ENCODE data around the gene RHBDL1.
"Not testable (repeated sequence)": the region's sequence is repeated elsewhere in the genome, so short reads cannot be mapped to it uniquely, and the experiment has no call there.

The RHBDL1 gene

DNA sequence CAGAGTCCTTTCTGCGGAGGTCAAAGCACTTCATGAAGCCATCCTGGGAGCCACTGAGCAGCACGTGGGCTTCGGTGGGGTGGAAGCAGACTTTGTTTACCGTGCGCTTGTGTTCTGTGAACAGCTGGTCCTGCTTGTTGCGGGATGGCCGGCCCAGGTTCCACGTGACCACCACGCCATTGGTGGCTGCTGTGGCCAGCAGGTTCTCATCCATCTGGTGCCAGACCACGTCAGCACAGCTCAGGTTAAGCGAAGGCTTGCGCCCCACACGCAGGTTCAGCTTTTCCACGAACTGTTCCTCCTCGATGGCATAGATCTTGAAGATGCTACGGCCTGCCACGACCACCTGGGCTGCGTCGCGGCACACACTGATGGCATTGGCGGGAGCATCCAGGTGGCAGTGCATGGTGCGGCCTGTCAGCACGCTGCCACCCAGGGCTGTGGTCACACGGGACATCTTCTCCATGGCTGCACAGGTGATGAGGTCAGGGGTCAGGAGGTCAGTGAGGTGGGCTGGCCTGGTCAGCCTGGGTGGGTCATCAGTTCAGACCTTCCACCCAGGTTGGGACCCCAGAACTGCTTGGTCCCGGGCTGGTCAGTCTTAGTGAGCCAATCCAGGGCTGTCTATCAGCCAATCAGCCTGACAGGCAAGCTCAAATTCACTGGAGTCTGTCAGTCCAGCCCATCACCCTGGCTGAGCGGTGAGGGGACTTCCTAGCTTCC, 13.9 kb downstream of the RHBDL1 start:
- DNase-seq: no peak

DNA sequence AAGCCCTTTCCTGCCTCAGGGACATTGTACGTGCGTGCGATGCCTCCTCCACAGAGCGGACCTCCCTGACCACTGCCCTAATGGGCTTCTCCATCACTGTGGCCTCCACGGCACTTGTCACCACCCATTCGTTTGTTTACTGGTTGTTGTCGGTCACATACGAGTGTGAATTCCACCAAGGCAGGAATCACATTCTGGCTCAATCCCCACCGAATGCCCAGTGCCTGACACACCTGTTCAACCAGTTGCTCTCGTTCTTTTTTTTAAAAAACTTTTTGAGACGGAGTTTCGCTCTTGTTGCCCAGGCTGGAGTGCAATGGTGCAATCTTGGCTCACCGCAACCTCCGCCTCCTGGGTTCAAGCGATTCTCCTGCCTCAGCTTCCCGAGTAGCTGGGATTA, 15.8 kb downstream of the RHBDL1 start:
- DNase-seq: not testable (repeated sequence)

DNA sequence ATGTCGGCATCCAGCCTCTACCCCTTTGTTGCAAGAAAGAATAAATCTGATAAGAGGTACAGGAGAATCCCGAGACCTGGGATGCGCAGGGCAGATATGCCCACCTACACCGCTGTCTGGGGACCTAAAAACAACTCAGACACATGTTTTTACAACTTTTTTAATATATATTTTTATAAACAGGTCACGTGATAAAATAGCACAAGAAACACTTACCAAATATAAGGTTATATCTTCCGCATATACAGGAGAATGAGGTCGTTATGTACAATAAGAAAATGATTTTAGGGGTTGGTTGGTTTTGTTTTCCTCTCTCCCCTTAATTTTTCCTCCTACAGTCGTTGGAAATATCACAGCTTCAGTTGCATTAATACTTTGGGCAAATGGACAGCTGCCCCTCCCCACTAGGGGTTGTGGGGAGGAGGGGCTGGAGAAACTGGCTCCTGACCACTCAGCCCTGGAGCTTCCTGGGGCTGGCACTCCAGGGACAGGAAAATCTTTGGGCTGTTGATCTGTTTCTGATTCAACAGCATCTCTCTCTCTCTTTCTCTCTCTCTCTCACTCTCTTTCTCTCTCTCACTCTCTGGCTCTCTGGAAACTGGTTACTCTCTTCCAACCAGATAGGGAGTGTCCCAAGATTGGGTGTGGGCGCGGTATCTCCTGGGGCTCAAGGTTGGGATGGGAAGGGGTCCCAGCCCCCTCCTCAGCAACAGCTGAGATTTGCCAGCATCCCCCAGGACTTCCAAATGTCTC, 17.1 kb downstream of the RHBDL1 start:
- DNase-seq: no peak

DNA sequence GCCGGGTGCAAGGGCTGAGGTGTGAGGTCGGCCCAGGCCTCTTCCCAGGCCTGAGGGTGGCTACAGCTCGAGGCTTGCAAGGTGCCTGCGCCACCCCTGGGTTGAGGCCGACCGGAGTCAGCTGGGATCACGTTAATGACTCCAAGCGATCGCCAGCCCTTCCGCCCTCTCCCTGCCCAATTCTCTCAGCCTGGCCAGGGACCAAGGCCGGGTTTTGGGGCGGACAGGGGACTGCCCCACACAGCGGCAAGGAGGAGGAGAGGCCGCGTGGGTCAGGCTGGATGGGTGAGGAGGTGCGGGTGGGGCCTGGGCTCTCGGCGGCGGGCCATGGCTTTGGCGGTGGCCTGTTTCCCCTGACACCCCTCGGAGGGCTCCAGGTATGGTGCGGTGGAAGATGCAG, 17.9 kb downstream of the RHBDL1 start:
- DNase-seq: no peak

DNA sequence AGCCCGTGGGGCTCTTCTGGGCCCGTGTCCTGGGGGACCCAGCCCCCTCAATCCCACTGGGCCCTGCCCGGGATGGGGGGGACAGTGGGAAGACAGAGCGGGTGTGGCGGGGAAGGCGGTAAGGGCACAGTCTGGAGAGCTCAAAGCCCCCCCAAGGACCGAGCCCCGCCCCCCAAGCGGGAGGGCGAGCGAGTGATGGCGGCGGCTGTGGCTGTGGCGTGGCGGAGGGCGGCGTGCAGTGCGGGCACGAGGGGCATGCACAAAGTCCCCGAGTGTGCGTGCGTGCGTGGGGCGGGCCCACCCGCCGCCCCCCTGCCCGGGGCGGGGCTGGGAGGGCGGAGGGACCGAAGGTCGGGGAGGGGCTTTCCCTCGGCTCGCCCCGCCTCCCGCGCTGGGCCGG, 18.3 kb downstream of the RHBDL1 start:
- no peak for DNase-seq

DNA sequence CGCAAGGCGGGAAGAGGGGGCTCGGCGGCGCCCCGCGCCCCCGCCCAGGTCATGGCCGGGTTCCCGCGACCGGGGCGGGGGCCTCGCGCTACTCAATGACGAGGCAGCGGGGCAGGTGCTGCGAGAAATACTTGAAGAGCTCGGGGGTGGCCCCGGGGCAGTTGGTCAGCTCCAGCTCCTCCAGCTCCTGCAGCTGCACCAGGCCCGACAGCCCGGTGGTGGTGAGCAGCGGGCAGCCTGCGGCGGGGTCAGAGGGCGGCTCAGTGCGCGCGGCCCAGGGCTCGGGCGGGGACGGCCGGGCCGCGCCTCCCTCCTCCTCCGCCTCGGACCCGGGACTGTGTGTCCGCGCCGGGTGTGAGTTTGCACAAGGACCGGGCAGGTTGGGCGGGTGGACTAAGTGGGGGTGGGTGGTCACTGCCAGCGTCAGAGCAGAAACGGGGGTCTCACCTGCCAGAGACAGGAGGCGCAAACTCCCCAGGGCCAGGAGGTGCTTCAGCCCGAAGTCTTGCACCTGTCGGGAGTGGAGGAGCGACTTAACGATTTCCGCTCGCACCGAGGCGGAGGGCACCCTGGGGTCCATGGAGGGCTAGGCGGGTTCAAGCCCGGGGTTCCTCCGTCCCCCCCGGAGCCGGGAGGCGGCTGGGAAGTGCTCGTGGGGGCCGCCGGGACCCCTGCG, 18.9 kb downstream of the RHBDL1 start:
- DNase-seq: no peak

DNA sequence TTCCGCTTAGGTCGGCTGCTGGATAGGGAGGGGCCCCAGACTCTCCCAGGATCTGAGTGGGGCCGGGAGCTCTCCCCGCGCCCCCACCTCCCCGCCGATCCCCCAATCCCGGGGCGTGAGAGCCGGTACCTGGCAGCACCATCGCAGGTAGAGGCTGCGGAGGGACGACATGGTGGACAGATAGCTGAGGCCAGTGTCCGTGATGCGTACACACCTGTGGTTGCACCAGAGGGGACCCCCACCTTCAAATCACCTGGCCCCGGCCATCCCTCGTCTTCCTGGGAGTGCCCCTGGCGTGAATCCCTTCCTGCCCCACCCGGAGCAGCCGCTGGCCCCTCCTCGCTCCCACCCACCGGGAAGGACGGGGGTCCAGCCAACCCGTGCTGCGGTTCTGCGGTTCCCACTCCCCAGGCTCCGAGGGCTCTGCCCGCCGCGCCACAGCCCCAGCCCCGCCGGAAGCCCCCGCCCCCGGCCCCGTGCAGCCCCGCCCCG, 19.4 kb downstream of the RHBDL1 start:
- no peak for DNase-seq

DNA sequence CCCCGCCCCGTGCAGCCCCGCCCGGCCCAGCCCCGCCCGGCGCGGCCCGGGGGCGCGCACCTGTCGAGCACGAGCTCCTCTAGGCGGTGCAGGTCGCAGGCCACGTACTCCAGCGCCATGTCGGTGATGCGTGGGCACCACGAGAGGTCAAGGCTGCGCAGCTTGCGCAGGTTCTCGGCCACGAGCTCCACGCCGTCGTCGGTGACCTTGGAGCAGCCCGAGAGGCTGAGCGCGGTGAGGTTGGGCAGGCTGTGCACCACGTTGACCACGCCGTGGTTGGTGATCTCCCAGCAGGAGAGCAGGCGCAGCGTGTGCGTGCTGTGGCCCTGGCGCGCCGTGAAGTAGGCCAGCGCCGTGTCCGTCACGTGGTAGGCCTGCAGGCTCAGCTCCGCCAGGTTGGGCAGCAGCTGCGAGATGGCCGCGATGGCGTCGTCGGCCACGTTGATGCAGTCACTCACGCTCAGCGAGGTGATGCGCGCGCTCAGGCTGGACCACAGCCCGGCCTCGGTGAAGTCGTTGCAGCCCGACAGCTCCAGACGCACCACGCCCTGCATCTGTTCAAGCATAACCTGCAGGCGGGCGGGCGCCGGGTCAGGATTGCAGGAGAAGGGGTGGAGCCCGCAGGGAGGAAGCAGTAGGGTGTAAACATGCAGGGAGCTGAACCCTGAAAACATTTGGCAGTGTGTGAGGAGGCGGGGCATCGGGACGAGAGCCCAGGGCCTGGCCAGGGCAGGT, 20.1 kb downstream of the RHBDL1 start:
- DNase-seq: peak; percentile 95

DNA sequence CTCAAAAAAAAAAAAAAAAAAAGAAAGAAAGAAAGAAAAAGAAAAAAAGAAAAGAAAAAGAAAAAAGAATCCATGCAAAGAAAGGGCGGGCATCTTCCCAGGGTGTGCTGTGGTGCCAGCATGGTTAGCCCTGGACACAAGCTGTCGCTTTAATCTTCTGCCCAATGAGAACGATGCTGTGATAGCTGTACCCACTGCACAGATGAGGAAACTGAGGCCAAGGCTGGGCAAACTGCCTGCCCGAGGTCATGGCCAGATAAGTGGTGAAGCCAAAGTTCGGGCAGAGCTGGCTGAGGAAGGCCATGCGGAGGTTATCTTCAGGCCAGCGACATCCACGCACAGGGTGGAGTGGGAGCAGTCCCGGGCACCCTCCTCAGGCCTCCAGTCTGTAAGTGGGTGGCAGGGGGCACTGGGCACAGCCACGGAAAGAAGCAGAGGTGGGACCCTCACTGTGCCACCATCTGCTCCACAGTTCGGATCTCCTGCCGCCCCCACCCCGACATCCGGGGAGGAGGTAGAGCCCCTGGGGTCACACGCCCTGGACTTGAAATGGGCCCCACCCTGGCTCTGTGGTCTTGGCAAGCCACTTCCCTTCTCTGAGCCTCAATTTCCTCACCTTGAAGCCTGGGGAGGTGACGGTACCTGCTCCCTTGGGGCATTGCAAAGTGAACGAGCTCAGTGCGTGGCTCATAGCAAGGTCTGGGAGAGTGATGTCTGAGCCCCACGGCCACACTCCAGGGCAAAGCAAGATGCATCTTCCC, 23.6 kb downstream of the RHBDL1 start:
- no peak for DNase-seq

DNA sequence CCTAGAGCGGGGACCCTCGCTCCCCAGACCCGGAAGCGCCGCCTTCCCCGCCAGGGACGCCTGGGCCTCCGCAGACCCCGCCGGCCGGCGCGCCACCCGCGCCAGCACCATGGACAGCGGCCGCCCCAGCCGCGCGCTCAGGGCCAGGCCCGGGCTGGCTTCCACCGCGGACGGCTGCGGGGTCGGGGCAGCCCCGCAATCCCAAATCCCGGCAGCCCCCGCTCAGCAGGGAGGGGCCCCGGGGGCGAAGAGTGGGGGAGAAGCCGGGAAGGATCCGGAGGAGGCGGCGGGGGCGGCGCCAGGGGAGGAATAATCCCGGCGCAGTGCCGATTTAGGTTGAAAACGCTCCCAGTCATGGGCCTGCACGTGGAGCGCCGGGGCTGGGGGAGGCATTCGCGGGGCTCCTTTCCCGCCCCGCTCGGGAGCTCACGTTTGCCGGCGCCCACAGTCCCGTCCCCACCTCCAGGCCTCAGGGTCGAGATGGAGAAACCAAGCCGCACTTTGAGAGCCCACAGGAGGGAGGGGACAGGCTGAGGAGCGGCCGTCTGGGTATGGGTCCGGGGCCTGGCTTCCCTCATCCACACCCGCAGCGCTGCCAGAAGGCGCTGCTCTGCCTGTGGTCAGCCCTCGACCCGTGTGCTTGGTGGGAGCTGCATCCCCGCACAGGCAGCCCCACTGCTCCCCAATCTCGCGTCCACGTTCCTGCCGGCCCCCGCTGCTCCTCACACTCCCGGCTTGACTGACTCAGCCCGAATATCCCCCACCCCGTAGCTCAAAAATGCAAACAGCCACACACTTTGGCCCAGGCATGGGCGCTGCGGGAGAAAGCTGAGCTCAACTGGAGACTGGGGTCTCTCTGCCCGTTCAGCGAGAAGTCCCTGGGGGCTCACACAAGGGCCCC, 25.5 kb downstream of the RHBDL1 start:
- DNase-seq: no peak

DNA sequence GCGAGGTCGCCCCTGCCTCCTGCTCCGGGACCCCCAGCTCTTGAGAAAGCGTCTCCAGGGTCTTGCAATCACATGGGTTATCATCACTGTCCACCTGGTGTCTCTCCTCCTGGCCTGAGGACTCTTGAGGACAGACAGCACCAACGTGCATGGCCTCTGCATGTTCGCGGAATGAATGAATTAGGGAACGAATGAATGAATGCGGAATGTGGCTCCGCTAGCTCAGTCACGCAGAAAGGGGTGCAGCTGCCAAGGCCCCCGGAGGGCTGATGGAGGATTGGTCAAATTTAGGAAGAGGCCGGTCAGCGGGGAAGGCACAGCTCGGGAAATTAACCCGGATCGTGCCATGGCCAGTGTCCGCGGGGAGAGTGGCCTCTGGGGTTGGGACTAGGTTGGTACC, 26.9 kb downstream of the RHBDL1 start:
- no peak for DNase-seq

DNA sequence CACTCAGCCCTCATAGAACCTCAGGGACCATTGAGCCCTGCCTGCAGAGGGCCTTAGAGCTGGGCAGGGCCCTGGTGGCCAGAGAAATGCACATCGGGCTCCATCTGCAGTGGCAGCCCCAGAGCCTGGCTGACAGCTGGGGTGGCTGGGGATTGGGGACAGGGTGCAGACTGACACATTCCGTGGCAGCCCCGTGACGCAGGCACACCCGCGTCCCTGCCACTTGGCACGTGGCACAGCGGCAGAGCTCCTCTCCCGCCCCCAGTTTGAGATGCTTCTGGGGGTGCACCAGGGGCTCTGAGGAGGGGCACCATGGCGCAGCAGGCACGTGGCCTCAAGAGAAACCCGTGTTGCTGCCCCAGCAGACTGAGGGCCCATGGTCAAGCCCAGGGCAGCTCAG, 27.9 kb downstream of the RHBDL1 start:
- no peak for DNase-seq

DNA sequence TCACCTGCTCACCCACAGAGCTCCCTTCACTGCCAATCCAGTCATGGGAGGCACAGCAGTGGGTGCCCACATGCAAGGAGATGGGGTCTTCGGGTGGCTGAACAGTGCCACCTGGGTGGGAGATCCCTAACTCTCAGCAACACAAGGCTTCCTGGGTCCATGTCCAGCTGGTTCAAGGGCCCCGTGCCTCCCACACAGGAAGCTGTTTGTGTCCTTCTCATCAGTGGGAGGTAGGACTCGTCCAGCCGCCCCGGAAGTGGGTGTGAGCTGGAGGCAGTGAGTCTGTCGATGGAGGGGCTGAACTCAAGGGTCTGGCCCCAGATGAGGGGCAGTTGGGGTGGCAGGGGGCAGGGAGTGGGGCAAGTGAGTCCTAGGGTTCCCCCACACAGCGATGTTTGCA, 28.6 kb downstream of the RHBDL1 start:
- no peak for DNase-seq

DNA sequence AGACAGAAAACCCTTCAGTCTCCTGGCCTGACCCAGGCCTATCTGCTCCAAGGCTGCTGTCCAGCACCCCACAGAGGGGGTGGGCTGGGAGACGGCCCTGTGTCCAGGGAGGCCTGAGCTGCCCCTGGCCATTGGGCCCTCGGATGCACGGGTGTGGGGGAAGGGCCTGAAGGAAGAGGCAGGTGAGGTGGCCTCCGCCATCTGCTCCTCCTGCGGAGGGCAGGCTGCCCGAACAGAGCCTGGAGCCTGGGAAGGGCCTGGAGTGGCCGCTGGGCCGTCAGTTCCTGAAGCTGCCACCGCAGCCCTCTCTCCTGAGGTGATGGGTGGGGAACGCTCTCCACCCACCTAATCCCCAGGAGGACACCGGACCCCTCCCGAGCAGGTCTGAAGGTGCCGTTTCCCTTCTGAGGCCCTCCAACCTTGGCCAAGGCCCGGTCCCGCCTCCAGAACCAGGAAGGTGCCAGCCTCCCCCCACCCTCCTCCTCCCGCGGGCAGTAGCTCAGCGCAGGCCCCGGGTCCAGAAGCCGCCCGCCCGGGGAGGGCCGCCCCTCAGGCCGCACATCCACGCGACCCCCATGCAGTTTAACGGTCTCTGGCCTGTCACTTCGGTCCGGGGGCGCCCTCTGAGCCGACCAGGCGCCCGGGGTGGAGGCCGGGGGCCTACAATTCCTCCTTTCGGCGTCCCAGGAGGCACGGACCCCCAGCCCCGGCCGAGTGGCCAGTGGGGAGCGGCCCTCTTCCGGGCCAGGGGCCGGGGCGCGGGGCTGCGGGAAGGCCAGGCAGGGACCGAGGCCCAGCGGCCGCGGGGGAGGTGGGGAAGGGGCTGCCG, 29.3 kb downstream of the RHBDL1 start:
- no peak for DNase-seq

DNA sequence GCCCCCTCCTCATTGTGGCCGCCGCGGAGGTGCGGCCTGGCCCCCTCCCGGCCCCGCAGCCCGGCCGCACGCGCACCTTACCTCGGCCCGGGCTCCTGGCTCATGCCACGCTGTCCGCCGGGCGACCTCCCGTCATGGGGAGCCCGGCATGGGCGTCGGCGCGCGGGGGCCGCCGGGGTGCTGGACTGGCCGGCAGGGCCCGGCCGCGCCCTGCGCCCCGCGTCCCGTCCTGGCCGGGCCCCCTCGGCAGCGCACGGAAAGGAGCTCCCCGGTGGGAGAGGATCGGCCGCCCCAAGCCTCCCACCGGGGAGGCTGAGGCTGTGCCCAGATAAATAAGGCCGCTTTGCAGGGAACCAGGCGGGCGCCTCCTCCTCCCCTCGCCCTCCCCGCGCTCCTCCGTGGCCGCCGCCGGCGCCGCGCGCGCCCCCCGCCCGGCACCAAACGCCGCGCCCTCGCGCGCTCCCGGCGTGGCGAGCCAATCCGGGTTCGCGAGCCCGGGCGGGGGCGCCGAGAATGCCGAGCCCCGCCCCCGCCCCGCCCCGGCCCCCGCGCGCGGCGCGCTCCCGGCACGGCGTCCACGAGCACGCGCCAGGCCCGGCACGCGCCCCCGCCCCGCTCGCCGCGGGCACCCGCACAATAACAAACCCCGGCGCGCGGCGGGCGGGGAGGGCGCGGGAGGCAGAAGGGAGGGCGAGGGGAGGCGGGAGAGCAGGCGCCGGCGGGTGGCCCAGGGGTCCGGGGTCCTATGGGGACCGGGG, 30.1 kb downstream of the RHBDL1 start, which contains the start of gene FBXL16:
Gene FBXL16 (minus strand): TSS at position 371 of the 758 bp plus-strand sequence. CDS start 8,396 bp downstream, outside the sequence.
- DNase-seq: peak; percentile 32

DNA sequence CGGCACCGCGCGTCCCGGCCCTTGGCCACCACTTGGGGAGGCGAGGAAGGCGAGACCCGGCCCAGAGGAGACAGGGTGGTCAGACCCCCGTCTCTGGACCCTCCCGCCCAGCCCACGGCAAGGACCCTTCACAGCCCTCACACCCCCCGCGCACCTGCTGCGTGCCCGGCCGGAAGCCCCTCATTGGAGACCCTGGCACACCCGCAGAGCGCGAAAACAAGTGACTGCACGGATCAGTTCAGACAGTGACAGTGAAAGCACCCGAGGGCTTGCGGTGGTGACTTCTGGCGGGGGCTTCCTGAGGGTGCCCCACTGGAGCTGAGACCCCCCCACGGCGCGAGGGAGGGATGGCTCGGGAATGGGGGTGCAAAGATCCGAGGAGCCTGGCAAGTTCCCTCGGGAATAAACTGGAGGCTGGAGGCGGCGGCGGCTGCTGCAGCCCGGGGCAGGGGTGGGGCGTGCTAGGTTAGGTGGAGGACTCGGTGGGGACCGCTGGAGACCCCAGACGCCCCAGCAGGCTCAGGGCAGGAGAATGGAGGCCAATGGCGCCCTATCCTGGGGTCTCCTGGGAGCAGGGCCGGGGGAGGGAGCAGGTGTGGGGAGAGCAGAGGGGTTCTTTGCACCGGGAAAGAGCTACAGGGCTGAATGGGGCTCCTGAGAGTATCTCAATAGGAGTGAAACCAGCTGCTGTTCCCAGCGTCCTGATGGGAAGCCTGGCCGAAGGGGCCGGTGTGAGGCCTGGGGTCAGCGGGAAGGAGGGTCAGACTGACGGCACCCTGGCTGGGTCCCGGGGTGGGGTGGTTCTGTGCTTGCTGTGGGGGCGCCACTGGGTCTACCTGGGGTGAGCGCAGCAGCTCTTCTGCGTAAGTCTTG, 31.0 kb downstream of the RHBDL1 start:
- peak; percentile 28 for DNase-seq

DNA sequence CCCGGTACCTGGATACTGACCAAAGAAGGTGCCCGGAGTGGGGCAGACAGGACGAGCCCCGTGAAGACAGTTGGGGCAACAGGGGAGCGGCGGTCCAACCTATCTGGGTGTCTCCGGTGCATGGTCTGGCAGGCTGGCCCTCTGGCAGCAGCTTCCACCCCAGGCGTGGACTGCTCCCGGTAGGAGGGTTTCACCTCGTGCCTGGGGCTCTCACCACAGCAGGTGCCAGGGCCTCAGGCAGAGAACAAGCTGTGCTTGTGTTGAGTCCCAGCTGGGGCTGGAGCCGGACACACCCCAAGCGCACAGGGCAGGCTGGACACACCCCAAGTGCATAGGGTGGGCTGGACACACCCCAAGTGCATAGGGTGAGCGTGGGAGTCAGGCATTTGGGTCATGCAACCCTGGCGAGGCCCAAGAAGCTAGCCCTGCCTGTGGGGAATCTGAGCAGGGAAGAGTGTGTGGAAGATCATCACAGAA, 31.6 kb downstream of the RHBDL1 start:
- DNase-seq: no peak

DNA sequence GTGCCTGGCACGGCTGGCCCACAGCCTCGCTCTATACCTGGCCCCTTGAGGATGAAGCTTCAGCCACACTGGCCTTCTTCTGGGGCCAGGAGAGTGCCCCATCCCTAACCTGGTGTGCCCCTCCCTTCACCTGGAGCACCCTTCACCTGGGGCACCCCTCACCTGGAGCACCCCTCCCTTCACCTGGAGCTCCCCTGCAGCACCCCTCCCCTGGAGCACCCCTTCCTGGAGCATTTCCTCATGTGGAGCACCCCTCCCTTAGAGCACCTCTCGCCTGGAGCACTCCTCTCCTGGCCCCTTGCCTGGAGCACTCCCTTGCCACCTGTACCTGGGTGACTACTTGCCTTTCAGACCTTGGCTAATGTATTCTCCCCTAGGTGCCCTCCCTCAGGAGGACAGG, 32.5 kb downstream of the RHBDL1 start:
- no peak for DNase-seq
